ENCODE measurements around the gene DCTN2. TPM values are rescaled to one million over a fixed set of nuclear protein-coding genes. Genes with fewer than 3 reads are reported as not detected.

Gene DCTN2
- total RNA-seq, 2 experiments from 2014 or later, result 68.4 to 97.2 TPM

DNA sequence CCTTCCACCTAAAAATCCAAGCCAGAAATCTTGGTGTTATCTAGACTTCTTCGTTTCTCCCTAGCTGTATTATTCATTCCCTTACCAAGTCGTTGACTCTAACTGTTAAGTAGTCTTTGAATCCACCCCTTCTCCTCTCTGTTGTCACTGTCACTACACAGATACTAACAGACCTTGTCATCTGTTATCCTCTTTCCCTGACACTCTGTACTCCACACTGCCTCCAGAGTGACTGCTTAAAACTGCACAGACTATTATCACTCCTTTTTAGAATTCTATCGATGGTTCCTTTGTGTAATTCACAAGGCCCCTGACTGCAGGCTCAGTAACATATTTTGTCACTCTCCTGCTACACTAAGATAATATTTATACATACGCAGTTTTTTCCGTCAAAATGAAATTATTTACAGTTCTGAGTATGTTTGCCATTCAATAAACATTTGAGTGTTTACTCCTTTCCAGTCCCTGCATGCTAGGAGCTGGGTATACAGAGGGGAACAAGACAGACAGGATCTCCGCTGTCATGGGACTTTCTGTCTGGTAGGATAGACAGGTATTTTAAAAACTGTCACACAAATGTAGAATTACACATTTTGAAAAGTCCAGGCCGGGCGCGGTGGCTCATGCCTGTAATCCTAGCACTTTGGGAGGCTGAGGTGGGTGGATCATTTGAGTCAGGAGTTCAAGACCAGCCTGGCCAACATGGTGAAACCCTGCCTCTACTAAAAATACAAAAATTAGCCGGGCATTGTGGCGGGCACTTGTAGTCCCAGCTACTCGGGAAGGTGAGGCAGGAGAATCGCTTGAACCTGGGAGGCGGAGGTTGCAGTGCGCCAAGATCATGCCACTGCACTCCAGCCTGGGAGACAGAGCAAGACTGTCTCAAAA lies 55.4 kb downstream of the DCTN2 start:
- H3K79me2 ChIP-seq (ENCODE audit: insufficient read depth, low read depth, low read length), result peaks cover 40% of the 10 kb centered on the region
- H4K20me1 ChIP-seq (ENCODE audit: insufficient read depth, low read length), result no peaks in the 10 kb centered on the region; the same call in 1 of the 2 replicates
- peak; percentile 46 for DNase-seq (ENCODE audit: low spot score)
- BruUV-seq (replicated peaks), result TSS peak; percentile 36
- peaks cover 73% of the 10 kb centered on the region for H3K36me3 ChIP-seq (ENCODE audit: insufficient read depth, low read length)
- POLR2A ChIA-PET, result interaction anchor here (0.6 kb wide), 1 partner anchor 17 kb away, joined by 6 read pairs; no protein-coding TSS in a partner anchor
- CTCF ChIA-PET (ENCODE audit: unreplicated experiment), result interaction anchor here (1.1 kb wide), 1 partner anchor 25 kb away, joined by 3 read pairs; no protein-coding TSS in a partner anchor
- H2AFZ ChIP-seq (ENCODE audit: low read length), result no peak overlapping the region
- no peak overlapping the region for H3K4me3 ChIP-seq (ENCODE audit: low read depth, low read length, poor library complexity, severe bottlenecking)
- H3K9me3 ChIP-seq (ENCODE audit: low read length), result no peaks in the 10 kb centered on the region
- no peak overlapping the region for H3K27ac ChIP-seq (ENCODE audit: low read depth, low read length, poor library complexity, severe bottlenecking)
- H3K4me2 ChIP-seq (ENCODE audit: low read length), result no peak overlapping the region
- H3K4me1 ChIP-seq (ENCODE audit: insufficient read depth, low read length, poor library complexity, severe bottlenecking), result peaks cover 15% of the 10 kb centered on the region
- intact Hi-C loops (cut with micrococcal nuclease; ENCODE audit: unreplicated experiment), result no loop called here
- TF ChIP-seq EZH2phosphoT487 (IDR thresholded peaks at IDR 0.05; ENCODE audit: borderline replicate concordance, low read depth, low read length) (no peak), CTCF (conservative IDR thresholded peaks at IDR 0.05; ENCODE audit: low read length) (peak; percentile 65)
- H3K9me2 ChIP-seq (ENCODE audit: insufficient read depth, low read length), result no peaks in the 10 kb centered on the region

DNA sequence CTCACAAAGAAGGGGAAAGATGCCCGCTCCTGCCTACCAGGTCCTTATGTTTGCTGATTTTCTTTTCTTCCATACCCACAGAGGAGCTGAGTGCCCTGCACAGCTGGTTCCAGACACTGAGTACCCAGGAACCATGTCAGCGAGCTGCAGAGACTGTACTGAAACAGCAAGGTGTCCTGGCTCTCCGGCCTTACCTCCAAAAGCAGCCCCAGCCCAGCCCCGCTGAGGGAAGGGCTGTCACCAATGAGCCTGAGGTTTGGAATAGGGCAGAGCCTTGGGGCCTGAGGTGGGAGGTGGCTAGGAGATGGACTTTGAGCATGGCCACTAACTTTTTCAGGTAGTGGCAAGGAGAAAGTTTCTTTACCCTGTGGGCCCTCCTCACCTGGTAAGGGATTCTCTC lies 56.9 kb downstream of the DCTN2 start:
- Histone ChIP-seq H3K4me3 (ENCODE audit: low read depth, low read length, poor library complexity, severe bottlenecking) (no peak overlapping the region), H3K27ac (ENCODE audit: low read depth, low read length, poor library complexity, severe bottlenecking) (no peak overlapping the region), H3K79me2 (ENCODE audit: insufficient read depth, low read depth, low read length) (peaks cover 40% of the 10 kb centered on the region), H3K4me1 (ENCODE audit: insufficient read depth, low read length, poor library complexity, severe bottlenecking) (peaks cover 15% of the 10 kb centered on the region), H3K4me2 (ENCODE audit: low read length) (no peak overlapping the region), H3K9me3 (ENCODE audit: low read length) (no peaks in the 10 kb centered on the region), H4K20me1 (ENCODE audit: insufficient read depth, low read length) (no peaks in the 10 kb centered on the region; the same call in 1 of the 2 replicates), H3K36me3 (ENCODE audit: insufficient read depth, low read length) (peaks cover 60% of the 10 kb centered on the region), H3K9me2 (ENCODE audit: insufficient read depth, low read length) (no peaks in the 10 kb centered on the region), H2AFZ (ENCODE audit: low read length) (no peak overlapping the region)
- TF ChIP-seq CTCF (conservative IDR thresholded peaks at IDR 0.05; ENCODE audit: low read length) (no peak), EZH2phosphoT487 (IDR thresholded peaks at IDR 0.05; ENCODE audit: borderline replicate concordance, low read depth, low read length) (no peak)
- BruUV-seq (replicated peaks), result no TSS peak
- ChIA-PET POLR2A (interaction anchor here (1.3 kb wide), 1 partner anchor 23 kb away, joined by 3 read pairs; no protein-coding TSS in a partner anchor), CTCF (ENCODE audit: unreplicated experiment) (no interaction called here)
- DNase-seq (ENCODE audit: low spot score), result no peak
- intact Hi-C loops (cut with micrococcal nuclease; ENCODE audit: unreplicated experiment), result no loop called here
